SHP77 (cell line): Measurements from ENCODE around the gene DAAM2.

ENCODE experiments used
- DNase-seq, 2 experiments: peaks; one replicate each; lab custom pipeline; 2025; lab: John Stamatoyannopoulos, UW

DAAM2 gene

GRCh38 chr6:39791850-39792539, at the start of gene DAAM2:
Gene DAAM2, plus strand, starts transcription at chr6:39792376. Its CDS starts 63,927 bp downstream, at chr6:39856303.
- DNase-seq = no peak

- DNase-seq = no peak
Measured at GRCh38 chr6:39746795-39747194, 45.4 kb upstream of the DAAM2 start.

- DNase-seq = no peak
Measured at GRCh38 chr6:39752835-39753724, 39.1 kb upstream of the DAAM2 start.

- no peak for DNase-seq
Measured at GRCh38 chr6:39753725-39754045, 38.5 kb upstream of the DAAM2 start.

- DNase-seq = no peak
Measured at GRCh38 chr6:39754514-39755115, 37.6 kb upstream of the DAAM2 start.

GRCh38 chr6:39755231-39755630, 36.9 kb upstream of the DAAM2 start:
- DNase-seq = no peak

- DNase-seq = no peak
Measured at GRCh38 chr6:39756582-39756981, 35.6 kb upstream of the DAAM2 start.

GRCh38 chr6:39758905-39759605, 33.1 kb upstream of the DAAM2 start:
- DNase-seq = no peak

GRCh38 chr6:39760226-39760952, 31.8 kb upstream of the DAAM2 start:
- no peak for DNase-seq

GRCh38 chr6:39765508-39766065, 26.6 kb upstream of the DAAM2 start:
- no peak for DNase-seq

- DNase-seq = no peak
Measured at GRCh38 chr6:39769012-39769411, 23.2 kb upstream of the DAAM2 start.

GRCh38 chr6:39770446-39770845, 21.7 kb upstream of the DAAM2 start:
- DNase-seq = no peak

- DNase-seq = no peak
Measured at GRCh38 chr6:39772559-39773273, 19.5 kb upstream of the DAAM2 start.

GRCh38 chr6:39773782-39774181, 18.4 kb upstream of the DAAM2 start:
- no peak for DNase-seq

GRCh38 chr6:39776581-39776980, 15.6 kb upstream of the DAAM2 start:
- no peak for DNase-seq

GRCh38 chr6:39777218-39777617, 15.0 kb upstream of the DAAM2 start:
- DNase-seq = no peak

GRCh38 chr6:39777661-39778060, 14.5 kb upstream of the DAAM2 start:
- no peak for DNase-seq

- no peak for DNase-seq
Measured at GRCh38 chr6:39778581-39779255, 13.5 kb upstream of the DAAM2 start.

GRCh38 chr6:39785281-39785680, 6.9 kb upstream of the DAAM2 start:
- DNase-seq = no peak

- no peak for DNase-seq
Measured at GRCh38 chr6:39786649-39787048, 5.5 kb upstream of the DAAM2 start.
